Measurements from ENCODE around the gene JAM2. TPM values are rescaled to one million over a fixed set of nuclear protein-coding genes. Genes with fewer than 3 reads are reported as not detected.

The JAM2 gene
- total RNA-seq, 1 experiment from 2014 or later: 0.15 TPM

DNA sequence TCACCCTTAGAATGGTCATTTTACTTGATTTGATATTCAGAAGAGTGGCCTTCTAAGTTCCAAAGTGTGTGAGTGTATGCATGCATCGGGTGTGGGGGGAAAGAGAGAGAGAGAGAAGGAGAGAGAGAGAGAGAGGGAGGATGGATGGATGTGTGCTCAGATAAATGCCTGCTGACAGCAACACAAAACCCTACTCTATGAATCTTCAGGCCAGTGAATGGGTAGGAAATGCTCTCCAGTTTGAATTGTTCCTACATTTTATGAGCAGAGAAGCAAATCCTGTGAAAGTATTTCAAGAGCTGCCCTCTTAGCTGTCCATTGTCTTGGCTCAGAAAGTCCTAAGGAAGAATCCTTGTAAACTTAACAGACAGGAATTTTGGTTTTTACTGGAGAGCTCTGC is 7.4 kb downstream of the JAM2 start:
- ChIA-PET RAD21 (ENCODE audit: low non-redundant PET in 1 of 2, low total read pairs in 2 of 2, uncharacterized antibody in 2 of 2, unreplicated experiment in 2 of 2) (no interaction called here), POLR2A (no interaction called here), CTCF (no interaction called here)
- no peak overlapping the region for H3K27ac ChIP-seq (ENCODE audit: low read depth, low read length)
- no peaks in the 10 kb centered on the region for H3K79me2 ChIP-seq (ENCODE audit: insufficient read depth, low read length)
- TF ChIP-seq FOSL1 (IDR thresholded peaks at IDR 0.05; ENCODE audit: low read depth): no peak
- no peak for TF ChIP-seq POLR2A (IDR thresholded peaks at IDR 0.05; ENCODE audit: borderline replicate concordance, extremely low read depth, insufficient read depth, insufficient read length)
- TF ChIP-seq EZH2phosphoT487 (IDR thresholded peaks at IDR 0.05; ENCODE audit: borderline replicate concordance): no peak
- TF ChIP-seq TCF7L2 (IDR thresholded peaks at IDR 0.05; ENCODE audit: borderline replicate concordance, extremely low read depth, insufficient read depth, insufficient read length): no peak
- no peak for TF ChIP-seq ZNF274 (IDR thresholded peaks at IDR 0.05; ENCODE audit: low read depth, low read length)
- no peak for TF ChIP-seq ZFX (IDR thresholded peaks at IDR 0.05)
- TF ChIP-seq, protein P1, sequence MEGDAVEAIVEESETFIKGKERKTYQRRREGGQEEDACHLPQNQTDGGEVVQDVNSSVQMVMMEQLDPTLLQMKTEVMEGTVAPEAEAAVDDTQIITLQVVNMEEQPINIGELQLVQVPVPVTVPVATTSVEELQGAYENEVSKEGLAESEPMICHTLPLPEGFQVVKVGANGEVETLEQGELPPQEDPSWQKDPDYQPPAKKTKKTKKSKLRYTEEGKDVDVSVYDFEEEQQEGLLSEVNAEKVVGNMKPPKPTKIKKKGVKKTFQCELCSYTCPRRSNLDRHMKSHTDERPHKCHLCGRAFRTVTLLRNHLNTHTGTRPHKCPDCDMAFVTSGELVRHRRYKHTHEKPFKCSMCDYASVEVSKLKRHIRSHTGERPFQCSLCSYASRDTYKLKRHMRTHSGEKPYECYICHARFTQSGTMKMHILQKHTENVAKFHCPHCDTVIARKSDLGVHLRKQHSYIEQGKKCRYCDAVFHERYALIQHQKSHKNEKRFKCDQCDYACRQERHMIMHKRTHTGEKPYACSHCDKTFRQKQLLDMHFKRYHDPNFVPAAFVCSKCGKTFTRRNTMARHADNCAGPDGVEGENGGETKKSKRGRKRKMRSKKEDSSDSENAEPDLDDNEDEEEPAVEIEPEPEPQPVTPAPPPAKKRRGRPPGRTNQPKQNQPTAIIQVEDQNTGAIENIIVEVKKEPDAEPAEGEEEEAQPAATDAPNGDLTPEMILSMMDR (IDR thresholded peaks at IDR 0.05 in 2 of 3, conservative IDR thresholded peaks at IDR 0.05 in 1 of 3; ENCODE audit: borderline replicate concordance in 1 of 3, insufficient read depth in 1 of 3, low read depth in 2 of 3, low read length in 2 of 3): no peak
- TF ChIP-seq, protein P2, sequence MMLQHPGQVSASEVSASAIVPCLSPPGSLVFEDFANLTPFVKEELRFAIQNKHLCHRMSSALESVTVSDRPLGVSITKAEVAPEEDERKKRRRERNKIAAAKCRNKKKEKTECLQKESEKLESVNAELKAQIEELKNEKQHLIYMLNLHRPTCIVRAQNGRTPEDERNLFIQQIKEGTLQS (IDR thresholded peaks at IDR 0.05): no peak
- no peak for TF ChIP-seq RAD21 (IDR thresholded peaks at IDR 0.05; ENCODE audit: low read depth)
- TF ChIP-seq SIN3A (IDR thresholded peaks at IDR 0.05; ENCODE audit: low read depth): no peak
- TF ChIP-seq SRF (IDR thresholded peaks at IDR 0.05; ENCODE audit: low read depth): no peak
- TF ChIP-seq CEBPB (IDR thresholded peaks at IDR 0.05; ENCODE audit: low read depth): no peak
- TF ChIP-seq, protein P3, sequence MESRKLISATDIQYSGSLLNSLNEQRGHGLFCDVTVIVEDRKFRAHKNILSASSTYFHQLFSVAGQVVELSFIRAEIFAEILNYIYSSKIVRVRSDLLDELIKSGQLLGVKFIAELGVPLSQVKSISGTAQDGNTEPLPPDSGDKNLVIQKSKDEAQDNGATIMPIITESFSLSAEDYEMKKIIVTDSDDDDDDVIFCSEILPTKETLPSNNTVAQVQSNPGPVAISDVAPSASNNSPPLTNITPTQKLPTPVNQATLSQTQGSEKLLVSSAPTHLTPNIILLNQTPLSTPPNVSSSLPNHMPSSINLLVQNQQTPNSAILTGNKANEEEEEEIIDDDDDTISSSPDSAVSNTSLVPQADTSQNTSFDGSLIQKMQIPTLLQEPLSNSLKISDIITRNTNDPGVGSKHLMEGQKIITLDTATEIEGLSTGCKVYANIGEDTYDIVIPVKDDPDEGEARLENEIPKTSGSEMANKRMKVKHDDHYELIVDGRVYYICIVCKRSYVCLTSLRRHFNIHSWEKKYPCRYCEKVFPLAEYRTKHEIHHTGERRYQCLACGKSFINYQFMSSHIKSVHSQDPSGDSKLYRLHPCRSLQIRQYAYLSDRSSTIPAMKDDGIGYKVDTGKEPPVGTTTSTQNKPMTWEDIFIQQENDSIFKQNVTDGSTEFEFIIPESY (IDR thresholded peaks at IDR 0.05; ENCODE audit: extremely low read depth, insufficient replicate concordance, low read length): no peak
- TF ChIP-seq EZH2 (IDR thresholded peaks at IDR 0.05): no peak
- H3K9me2 ChIP-seq (ENCODE audit: insufficient read depth): no peaks in the 10 kb centered on the region
- intact Hi-C loops (cut with micrococcal nuclease): no loop called here
- no peaks in the 10 kb centered on the region for H3K36me3 ChIP-seq (ENCODE audit: control insufficient read depth in 1 of 2, insufficient read depth in 2 of 2, low read length in 2 of 2)
- no peaks in the 10 kb centered on the region for H4K20me1 ChIP-seq (ENCODE audit: insufficient read depth)
- no peaks in the 10 kb centered on the region; the same call in 1 of the 2 replicates for H3K27me3 ChIP-seq (ENCODE audit: insufficient read depth, low read length)
- no TSS peak for BruUV-seq (replicated peaks)
- no peak overlapping the region for H3K4me3 ChIP-seq (replicated peaks in 1 of 2; ENCODE audit: low read depth in 1 of 2, low read length in 2 of 2)
- no peak overlapping the region for H3K4me2 ChIP-seq (ENCODE audit: low read length)
- ATAC-seq: no peak
- H3K9ac ChIP-seq (ENCODE audit: low read length): no peak overlapping the region
- no peak for DNase-seq (ENCODE audit: low read depth, low spot score)
- no peak overlapping the region for H2AFZ ChIP-seq (ENCODE audit: low read depth, low read length, poor library complexity, severe bottlenecking)
- no peaks in the 10 kb centered on the region for H3K9me3 ChIP-seq (ENCODE audit: control insufficient read depth in 1 of 2, insufficient read depth in 1 of 2, low read depth in 1 of 2, low read length in 2 of 2)
- no peaks in the 10 kb centered on the region for H3K4me1 ChIP-seq (ENCODE audit: control insufficient read depth in 1 of 2, insufficient read depth in 2 of 2, low read length in 2 of 2)

All from HCT116 (cell line).